ENCODE measurements around the gene SLC35E2B.
A peak's percentile ranks its signal among the peaks of the same experiment; 100 is the strongest.
"Not testable (repeated sequence)": the region's sequence is repeated elsewhere in the genome, so short reads cannot be mapped to it uniquely, and the experiment has no call there.

Gene SLC35E2B

GRCh38 chr1:1680912-1681273, 11.7 kb downstream of the SLC35E2B start:
- H3K4me3 ChIP-seq (ENCODE audit: low read depth, low read length), result no peak overlapping the region
- TF ChIP-seq POLR2A (IDR thresholded peaks at IDR 0.05; ENCODE audit: extremely low read depth, insufficient read length), result no peak
- no peak for TF ChIP-seq MAX (IDR thresholded peaks at IDR 0.05; ENCODE audit: low read depth, low read length)
- TF ChIP-seq CTCF (IDR thresholded peaks at IDR 0.05; ENCODE audit: low read depth, low read length), result no peak
- no peak for TF ChIP-seq MYC (IDR thresholded peaks at IDR 0.05; ENCODE audit: low read depth, low read length)
- no peak for DNase-seq (ENCODE audit: low read depth)

GRCh38 chr1:1680031-1680911, 12.3 kb downstream of the SLC35E2B start:
- DNase-seq (ENCODE audit: low read depth), result no peak
- TF ChIP-seq MAX (IDR thresholded peaks at IDR 0.05; ENCODE audit: low read depth, low read length), result no peak
- TF ChIP-seq CTCF (IDR thresholded peaks at IDR 0.05; ENCODE audit: low read depth, low read length), result no peak
- TF ChIP-seq POLR2A (IDR thresholded peaks at IDR 0.05; ENCODE audit: extremely low read depth, insufficient read length), result no peak
- no peak for TF ChIP-seq MYC (IDR thresholded peaks at IDR 0.05; ENCODE audit: low read depth, low read length)
- H3K4me3 ChIP-seq (ENCODE audit: low read depth, low read length), result no peak overlapping the region

GRCh38 chr1:1678581-1679380, 13.8 kb downstream of the SLC35E2B start:
- DNase-seq (ENCODE audit: low read depth), result peak; percentile 56
- no peak overlapping the region for H3K4me3 ChIP-seq (ENCODE audit: low read depth, low read length)
- TF ChIP-seq CTCF (IDR thresholded peaks at IDR 0.05; ENCODE audit: low read depth, low read length) (peak; percentile 44), POLR2A (IDR thresholded peaks at IDR 0.05; ENCODE audit: extremely low read depth, insufficient read length) (no peak), MYC (IDR thresholded peaks at IDR 0.05; ENCODE audit: low read depth, low read length) (no peak), MAX (IDR thresholded peaks at IDR 0.05; ENCODE audit: low read depth, low read length) (no peak)

- no peak for TF ChIP-seq CTCF (IDR thresholded peaks at IDR 0.05; ENCODE audit: low read depth, low read length)
- TF ChIP-seq MAX (IDR thresholded peaks at IDR 0.05; ENCODE audit: low read depth, low read length), result no peak
- no peak for TF ChIP-seq MYC (IDR thresholded peaks at IDR 0.05; ENCODE audit: low read depth, low read length)
- TF ChIP-seq POLR2A (IDR thresholded peaks at IDR 0.05; ENCODE audit: extremely low read depth, insufficient read length), result no peak
- peak; percentile 73 for DNase-seq (ENCODE audit: low read depth)
- H3K4me3 ChIP-seq (ENCODE audit: low read depth, low read length), result no peak overlapping the region
Measured at GRCh38 chr1:1677718-1678580, 14.6 kb downstream of the SLC35E2B start.

- H3K4me3 ChIP-seq (ENCODE audit: low read depth, low read length); DNase-seq (ENCODE audit: low read depth): not testable (repeated sequence)
Measured at GRCh38 chr1:1676087-1676486, 16.5 kb downstream of the SLC35E2B start.

GRCh38 chr1:1675218-1675617, 17.4 kb downstream of the SLC35E2B start:
- not testable (repeated sequence) for DNase-seq (ENCODE audit: low read depth); H3K4me3 ChIP-seq (ENCODE audit: low read depth, low read length)

- peak; percentile 31 for DNase-seq (ENCODE audit: low read depth)
- H3K4me3 ChIP-seq (ENCODE audit: low read depth, low read length), result not testable (repeated sequence)
Measured at GRCh38 chr1:1674806-1675205, 17.8 kb downstream of the SLC35E2B start.

Measured in NB4 (cell line).